HCT116 (cell line): ENCODE results near the gene ARL5B. TPM values are rescaled to one million over a fixed set of nuclear protein-coding genes. Genes with fewer than 3 reads are reported as not detected.
A peak's percentile ranks its signal among the peaks of the same experiment; 100 is the strongest.

Experiments used
- ATAC-seq: fragments of 200-7000 bp; cut with Tn5 transposase; 2 replicates; pipeline ENCODE4 v1.9.1; 2020; ENCODE audit warnings: mild to moderate bottlenecking, moderate library complexity
- BruUV-seq: library from RNA; stranded (reverse); fragments of 400-500 nt; replicated peaks from 2 replicates; lab custom pipeline; 2021; lab: Mats Ljungman, UMichigan
- CTCF ChIA-PET: fragments of 300-600 bp; sonication (Branson Sonifier 250); formaldehyde crosslinking; loops from one replicate; lab custom pipeline; 2021; ENCODE audit warnings: antibody characterized with exemption; lab: Charles Lee
- POLR2A ChIA-PET: fragments of 300-600, 350-600 bp; sonication (Branson Sonifier 250); formaldehyde crosslinking; loops from one replicate; lab custom pipeline; 2021; ENCODE audit warnings: antibody characterized with exemption; lab: Charles Lee
- RAD21 ChIA-PET, 2 experiments: fragments of 300-600 bp; sonication (Branson Sonifier 250); formaldehyde crosslinking; loops; one replicate each; lab custom pipeline; 2023; ENCODE audit warnings: low total read pairs in 2 of 2; ENCODE audit not compliant: uncharacterized antibody in 2 of 2, unreplicated experiment in 2 of 2, low non-redundant PET in 1 of 2; lab: Charles Lee
- DNase-seq: peaks from one replicate; pipeline ENCODE4 v3.0.0-alpha.2; 2010; ENCODE audit warnings: low read depth, low spot score
- H2AFZ ChIP-seq: fragments of 200-600 bp; shearing (Covaris generic), sonication (generic); 2 replicates; pipeline ENCODE4 v1.6.1; 2017; ENCODE audit warnings: low read depth, mixed run types, mixed read lengths, antibody characterized with exemption, low read length; ENCODE audit not compliant: poor library complexity, severe bottlenecking
- H3K27ac ChIP-seq: 2 replicates; pipeline ENCODE4 v1.5.1; 2012; ENCODE audit warnings: low read depth, low read length
- H3K27me3 ChIP-seq: fragments of 200-600 bp; sonication (generic); 2 replicates; pipeline ENCODE4 v1.6.1; 2016; ENCODE audit warnings: mixed run types, low read length, mixed read lengths; ENCODE audit not compliant: insufficient read depth
- H3K36me3 ChIP-seq, 2 experiments: fragments of 200-500 bp in 1 of 2; fragments of 200-600 bp in 1 of 2; sonication (Bioruptor generic) in 1 of 2; sonication (generic) in 1 of 2; 2 replicates each; pipeline versions ENCODE4 v1.5.1 to v1.6.1; 2014 to 2016; ENCODE audit warnings: low read length in 2 of 2, inconsistent platforms in 1 of 2, mixed read lengths in 1 of 2, mixed run types in 1 of 2; ENCODE audit not compliant: insufficient read depth in 2 of 2, control insufficient read depth in 1 of 2
- H3K4me1 ChIP-seq, 2 experiments: fragments of 200-600 bp in 1 of 2; sonication (generic) in 1 of 2; 2 replicates each; pipeline versions ENCODE4 v1.5.1 to v1.6.1; 2012 to 2017; ENCODE audit warnings: low read length in 2 of 2, inconsistent platforms in 1 of 2, mild to moderate bottlenecking in 1 of 2, mixed read lengths in 1 of 2, mixed run types in 1 of 2, moderate library complexity in 1 of 2; ENCODE audit not compliant: insufficient read depth in 2 of 2, control insufficient read depth in 1 of 2
- H3K4me2 ChIP-seq: fragments of 200-600 bp; sonication (generic); 2 replicates; pipeline ENCODE4 v1.6.1; 2017; ENCODE audit warnings: mixed run types, low read length, mixed read lengths
- H3K4me3 ChIP-seq, 2 experiments: fragments of 200-600 bp in 1 of 2; sonication (generic) in 1 of 2; replicated peaks in 1 of 2; 2 replicates each; pipeline ENCODE4 v1.5.1; 2011 to 2016; ENCODE audit warnings: low read length in 2 of 2, control low read depth in 1 of 2, low read depth in 1 of 2, mild to moderate bottlenecking in 1 of 2, mixed read lengths in 1 of 2, mixed run types in 1 of 2
- H3K79me2 ChIP-seq: fragments of 200-600 bp; sonication (generic); 2 replicates; pipeline ENCODE4 v1.6.1; 2017; ENCODE audit warnings: mild to moderate bottlenecking, mixed run types, low read length, moderate library complexity, mixed read lengths; ENCODE audit not compliant: insufficient read depth
- H3K9ac ChIP-seq: fragments of 200-600 bp; sonication (generic); 2 replicates; pipeline ENCODE4 v1.6.1; 2016; ENCODE audit warnings: low read length, mixed read lengths
- H3K9me2 ChIP-seq: fragments of 200-600 bp; sonication (generic), shearing (Covaris generic); 2 replicates; pipeline ENCODE4 v1.6.1; 2017; ENCODE audit warnings: mixed run types, mild to moderate bottlenecking, moderate library complexity; ENCODE audit not compliant: insufficient read depth
- H3K9me3 ChIP-seq, 2 experiments: fragments of 200-500 bp in 1 of 2; fragments of 200-600 bp in 1 of 2; sonication (Bioruptor generic) in 1 of 2; sonication (generic) in 1 of 2; 2 replicates each; pipeline ENCODE4 v1.6.1; 2014 to 2017; ENCODE audit warnings: low read length in 2 of 2, mixed read lengths in 2 of 2, inconsistent platforms in 1 of 2, low read depth in 1 of 2, mild to moderate bottlenecking in 1 of 2, mixed run types in 1 of 2, moderate library complexity in 1 of 2; ENCODE audit not compliant: control insufficient read depth in 1 of 2, insufficient read depth in 1 of 2
- H4K20me1 ChIP-seq: fragments of 200-600 bp; sonication (generic), shearing (Covaris generic); 2 replicates; pipeline ENCODE4 v1.6.1; 2017; ENCODE audit warnings: mixed run types, mild to moderate bottlenecking, moderate library complexity; ENCODE audit not compliant: insufficient read depth
- CBX3 ChIP-seq: IDR thresholded peaks from 2 replicates; pipeline ENCODE4 v1.6.1; 2012; ENCODE audit warnings: low read depth
- CEBPB ChIP-seq: IDR thresholded peaks from 2 replicates; pipeline ENCODE4 v1.6.1; 2012; ENCODE audit warnings: low read depth
- CTCF ChIP-seq, 3 experiments: fragments of 200-600 bp in 1 of 3; sonication (generic) in 1 of 3; IDR thresholded peaks in 2 of 3; conservative IDR thresholded peaks in 1 of 3; 2 replicates each; pipeline ENCODE4 v1.5.1; 2012 to 2017; ENCODE audit warnings: low read depth in 2 of 3, low read length in 2 of 3, antibody characterized with exemption in 1 of 3, borderline replicate concordance in 1 of 3, control low read depth in 1 of 3, mild to moderate bottlenecking in 1 of 3, mixed read lengths in 1 of 3, mixed run types in 1 of 3, moderate library complexity in 1 of 3; ENCODE audit not compliant: insufficient read depth in 1 of 3
- EGR1 ChIP-seq: IDR thresholded peaks from 2 replicates; pipeline ENCODE4 v1.6.1; 2012; ENCODE audit warnings: low read depth
- EZH2 ChIP-seq: fragments of 200-600 bp; sonication (generic); IDR thresholded peaks from 2 replicates; pipeline ENCODE4 v1.6.1; 2017; ENCODE audit warnings: antibody characterized with exemption, mixed run types
- FOSL1 ChIP-seq: IDR thresholded peaks from 2 replicates; pipeline ENCODE4 v1.6.1; 2012; ENCODE audit warnings: low read depth
- JUND ChIP-seq: IDR thresholded peaks from 2 replicates; pipeline ENCODE4 v1.6.1; 2012
- POLR2A ChIP-seq: IDR thresholded peaks from 2 replicates; pipeline ENCODE4 v1.7.0; 2011; ENCODE audit warnings: borderline replicate concordance; ENCODE audit not compliant: insufficient read depth, insufficient read length; ENCODE audit errors: extremely low read depth
- POLR2AphosphoS5 ChIP-seq: IDR thresholded peaks from 2 replicates; pipeline ENCODE4 v1.6.1; 2011; ENCODE audit warnings: mild to moderate bottlenecking, low read depth, low read length, moderate library complexity
- RAD21 ChIP-seq: IDR thresholded peaks from 2 replicates; pipeline ENCODE4 v1.6.1; 2012; ENCODE audit warnings: low read depth, mild to moderate bottlenecking
- REST ChIP-seq: IDR thresholded peaks from 2 replicates; pipeline ENCODE4 v1.6.1; 2012; ENCODE audit warnings: low read depth
- SP1 ChIP-seq: IDR thresholded peaks from 2 replicates; pipeline ENCODE4 v1.6.1; 2012; ENCODE audit warnings: low read depth
- YY1 ChIP-seq: IDR thresholded peaks from 2 replicates; pipeline ENCODE4 v1.6.1; 2011; ENCODE audit warnings: low read length, low read depth, moderate library complexity, mild to moderate bottlenecking; ENCODE audit not compliant: insufficient replicate concordance; ENCODE audit errors: extremely low read depth
- ZBTB33 ChIP-seq: IDR thresholded peaks from 2 replicates; pipeline ENCODE4 v1.6.1; 2011; ENCODE audit warnings: mild to moderate bottlenecking, low read length, moderate library complexity; ENCODE audit not compliant: insufficient replicate concordance; ENCODE audit errors: extremely low read depth
- intact Hi-C: fragments of 100-400 bp; cut with micrococcal nuclease; formaldehyde crosslinking; loops from 2 replicates; pipeline ENCODE4 v1.10.0; 2022
- total RNA-seq: library from RNA; stranded (reverse); gene quantifications from one replicate; pipeline ENCODE4 v1.2.1, GENCODE V29; 2021; ENCODE audit not compliant: unreplicated experiment

Gene ARL5B
- total RNA-seq, 1 experiment from 2014 or later: 21.1 TPM

GRCh38 chr10:18683427-18683826, 24.2 kb downstream of the ARL5B start:
- no peak for DNase-seq
- Histone ChIP-seq H2AFZ (no peak overlapping the region), H3K27ac (no peak overlapping the region), H3K9me2 (no peaks in the 10 kb centered on the region), H3K4me2 (peak overlapping the region; percentile 60), H3K4me3 (no peak overlapping the region), H3K79me2 (no peaks in the 10 kb centered on the region), H4K20me1 (no peaks in the 10 kb centered on the region)
- CTCF ChIA-PET: no interaction called here
- POLR2A ChIA-PET: no interaction called here
- RAD21 ChIA-PET: no interaction called here
- TF ChIP-seq EZH2 (no peak), SP1 (no peak), YY1 (no peak), FOSL1 (peak; percentile 20; the same call in 1 of the 2 replicates), EGR1 (no peak), ZBTB33 (no peak)
- TF ChIP-seq, all 23 proteins: peak for 1
- H3K9me3 ChIP-seq: no peaks in the 10 kb centered on the region
- no peaks in the 10 kb centered on the region for H3K36me3 ChIP-seq
- ATAC-seq: no peak
- no peaks in the 10 kb centered on the region for H3K27me3 ChIP-seq
- BruUV-seq: no TSS peak
- peaks cover 16 to 51% of the 10 kb centered on the region in 2 experiments for H3K4me1 ChIP-seq
- intact Hi-C loops: no loop called here
- H3K9ac ChIP-seq: no peak overlapping the region

- no peak overlapping the region for H3K27ac ChIP-seq
- ChIA-PET RAD21 (no interaction called here), CTCF (interaction anchor here (1.1 kb wide), 1 partner anchor 15 kb away, joined by 3 read pairs; no protein-coding TSS in a partner anchor), POLR2A (no interaction called here)
- H2AFZ ChIP-seq: no peak overlapping the region
- H3K79me2 ChIP-seq: no peaks in the 10 kb centered on the region
- H3K36me3 ChIP-seq: no peaks in the 10 kb centered on the region
- H3K27me3 ChIP-seq: no peaks in the 10 kb centered on the region
- DNase-seq: no peak
- intact Hi-C loops: no loop called here
- H3K9me2 ChIP-seq: no peaks in the 10 kb centered on the region
- H3K9ac ChIP-seq: no peak overlapping the region
- H3K4me2 ChIP-seq: peak overlapping the region; percentile 60; the same call in 1 of the 2 replicates
- peaks cover 16 to 51% of the 10 kb centered on the region in 2 experiments for H3K4me1 ChIP-seq
- ATAC-seq: no peak
- BruUV-seq: TSS peak; percentile 4
- no peak overlapping the region for H3K4me3 ChIP-seq
- no peaks in the 10 kb centered on the region for H3K9me3 ChIP-seq
- no peaks in the 10 kb centered on the region for H4K20me1 ChIP-seq
- no peak for TF ChIP-seq EZH2
- TF ChIP-seq RAD21: no peak
- TF ChIP-seq POLR2AphosphoS5: no peak
- no peak for TF ChIP-seq POLR2A
- TF ChIP-seq CBX3: no peak
- no peak for TF ChIP-seq SP1
- no peak for TF ChIP-seq JUND
- TF ChIP-seq CTCF (IDR thresholded peaks at IDR 0.05 in 2 of 3, conservative IDR thresholded peaks at IDR 0.05 in 1 of 3; ENCODE audit: borderline replicate concordance in 1 of 3, insufficient read depth in 1 of 3, low read depth in 2 of 3, low read length in 2 of 3): no peak
- no peak for TF ChIP-seq REST
- no peak for TF ChIP-seq CEBPB
- TF ChIP-seq FOSL1: no peak
These were observed 25.2 kb downstream of the ARL5B start for GRCh38 chr10:18684416-18684815.
